HG02973 (cell line): Measurements from ENCODE around the gene OGFOD3.
"Not testable (repeated sequence)": the region's sequence is repeated elsewhere in the genome, so short reads cannot be mapped to it uniquely, and the experiment has no call there.

Experiments used
- ATAC-seq: cut with Tn5 transposase; IDR thresholded peaks from one replicate; pipeline ENCODE4 v1.9.1; 2021; ENCODE audit warnings: moderate library complexity; ENCODE audit not compliant: unreplicated experiment

Gene OGFOD3

DNA sequence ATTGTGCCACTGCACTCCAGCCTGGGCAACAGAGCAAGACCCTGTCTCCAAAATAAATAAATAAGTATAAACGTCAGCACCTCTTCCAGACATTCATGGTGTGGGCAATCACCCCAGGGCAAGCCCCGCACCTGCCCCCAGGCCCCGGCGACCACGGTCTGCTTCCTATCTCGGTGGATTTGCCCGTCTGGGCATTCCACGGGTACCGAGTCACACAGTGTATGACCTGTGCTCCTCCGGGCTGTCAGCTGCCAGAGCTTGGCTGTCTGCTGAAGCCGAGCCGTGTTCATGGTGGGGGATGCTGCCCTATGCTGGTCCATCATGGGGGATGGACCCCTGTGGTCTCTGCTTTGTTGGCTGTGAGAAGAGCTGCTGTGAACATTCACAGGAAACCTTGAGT, 16.7 kb upstream of the OGFOD3 start:
- ATAC-seq, result no peak

GRCh38 chr17:82434216-82434565, 15.8 kb upstream of the OGFOD3 start:
- no peak for ATAC-seq

DNA sequence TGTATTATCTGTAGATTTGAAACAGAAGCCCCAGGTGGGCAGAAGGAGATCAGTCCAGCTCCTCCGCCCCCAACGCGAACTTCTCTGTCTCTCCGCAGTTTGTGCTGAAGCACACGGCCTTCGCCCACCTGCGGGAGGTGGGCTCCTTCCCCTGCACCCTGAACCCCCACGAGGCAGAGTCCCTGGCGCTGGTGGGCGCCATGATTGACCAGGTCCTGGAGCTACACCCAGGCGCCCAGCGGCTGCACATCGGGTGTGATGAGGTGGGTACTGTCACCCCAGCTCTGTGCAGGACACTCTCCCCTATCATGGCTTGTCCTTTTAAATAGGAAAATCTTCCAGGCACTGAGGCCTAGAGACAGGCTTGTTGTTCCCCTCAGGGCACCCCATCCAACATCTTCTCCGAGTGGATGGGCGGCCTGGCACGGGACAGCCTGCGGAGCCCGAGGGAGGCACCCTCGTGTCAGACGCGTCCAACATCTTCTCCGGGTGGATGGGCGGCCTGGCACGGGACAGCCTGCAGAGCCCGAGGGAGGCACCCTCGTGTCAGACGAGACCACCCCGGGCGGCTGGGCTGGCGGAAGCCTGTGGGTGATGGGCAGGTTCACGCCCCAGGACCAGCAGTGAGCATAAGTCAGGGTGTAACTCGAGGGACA, 15.3 kb upstream of the OGFOD3 start:
- ATAC-seq, result no peak

DNA sequence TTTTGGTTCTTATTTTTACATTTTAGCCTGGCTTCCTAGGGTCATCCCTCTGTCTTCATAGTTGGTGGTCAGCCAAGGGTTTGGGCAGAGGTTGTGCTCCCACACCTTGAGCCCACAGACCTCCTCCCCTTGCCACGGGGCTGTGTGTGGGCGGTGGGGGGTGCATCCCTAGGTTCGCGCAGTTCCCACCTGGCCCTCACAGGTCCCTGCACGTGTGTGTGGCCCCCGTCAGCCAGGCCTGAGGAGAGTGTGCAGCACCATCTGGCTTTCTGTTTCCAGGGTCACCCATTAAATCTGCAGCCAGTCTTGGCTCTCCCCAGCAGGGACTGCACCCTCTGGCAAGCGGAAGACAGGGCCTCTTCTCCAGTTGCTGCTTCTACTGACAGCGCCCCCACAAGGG, 13.6 kb upstream of the OGFOD3 start:
- ATAC-seq, result no peak

GRCh38 chr17:82429824-82430223, 11.4 kb upstream of the OGFOD3 start:
- no peak for ATAC-seq

DNA sequence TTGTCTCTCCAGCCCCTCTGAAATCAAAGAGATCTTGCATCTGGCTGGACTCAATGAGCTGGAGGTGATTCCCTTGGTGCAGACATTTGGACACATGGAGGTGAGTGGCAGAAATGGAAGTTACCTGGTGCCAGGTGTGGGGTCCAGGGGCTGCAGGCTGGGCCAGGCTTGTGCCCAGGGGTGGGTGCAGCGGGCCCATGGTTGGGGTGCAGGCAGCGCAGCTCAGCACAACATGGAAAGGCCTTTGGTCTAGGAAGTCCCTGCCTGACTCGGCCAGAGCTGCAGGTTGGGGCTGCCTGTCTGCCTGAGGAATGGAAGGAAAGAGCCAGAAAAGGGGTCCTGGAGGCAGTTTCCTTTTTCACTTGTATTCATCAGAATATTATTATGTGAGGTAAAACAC, 10.2 kb upstream of the OGFOD3 start:
- no peak for ATAC-seq

GRCh38 chr17:82424863-82425159, 6.4 kb upstream of the OGFOD3 start:
- no peak for ATAC-seq

GRCh38 chr17:82424001-82424862, 5.8 kb upstream of the OGFOD3 start:
- no peak for ATAC-seq

- no peak for ATAC-seq
Measured at GRCh38 chr17:82419540-82419939, 1.2 kb upstream of the OGFOD3 start.

GRCh38 chr17:82416771-82417170, 1.6 kb downstream of the OGFOD3 start:
- ATAC-seq, result no peak

GRCh38 chr17:82416264-82416663, 2.1 kb downstream of the OGFOD3 start:
- no peak for ATAC-seq

GRCh38 chr17:82415786-82416185, 2.6 kb downstream of the OGFOD3 start:
- ATAC-seq, result no peak

- no peak for ATAC-seq
Measured at GRCh38 chr17:82415336-82415735, 3.0 kb downstream of the OGFOD3 start.

DNA sequence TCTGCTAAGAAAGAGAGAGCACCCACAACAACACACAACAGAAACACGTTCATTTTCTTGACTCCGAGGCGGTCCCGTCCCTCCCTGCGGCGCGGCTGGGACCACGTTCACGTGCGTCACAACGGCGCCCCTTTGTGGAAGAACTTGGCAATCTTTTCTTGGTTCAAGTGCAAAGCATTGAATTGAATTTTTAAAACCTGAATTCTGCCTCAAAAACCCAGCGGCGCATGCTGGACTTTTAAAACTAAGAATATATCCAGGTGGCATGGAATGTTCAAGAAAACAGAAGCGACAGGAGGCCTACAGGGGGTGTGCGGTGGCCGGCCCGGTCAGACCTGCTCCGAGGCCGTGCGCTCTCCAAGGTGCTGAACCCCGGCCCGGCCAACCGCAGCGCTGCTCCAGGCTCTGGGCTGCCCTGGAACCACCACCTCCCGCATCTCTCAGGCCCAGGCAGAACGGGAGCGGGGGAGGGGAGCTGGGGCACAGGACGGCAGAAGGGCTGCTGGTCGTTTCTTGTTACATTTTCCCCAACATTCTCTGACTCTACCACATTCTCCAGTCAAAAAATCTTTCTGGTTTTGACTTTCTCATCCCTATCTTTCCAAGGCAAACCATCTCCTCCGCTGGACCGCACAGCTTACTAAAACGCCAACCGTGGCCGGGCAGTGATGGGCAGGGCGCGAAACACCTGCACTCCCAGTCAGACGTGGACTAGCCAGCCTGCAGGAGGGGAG, 3.7 kb downstream of the OGFOD3 start:
- ATAC-seq, result no peak

- no peak for ATAC-seq
Measured at GRCh38 chr17:82412535-82413520, 5.6 kb downstream of the OGFOD3 start.

DNA sequence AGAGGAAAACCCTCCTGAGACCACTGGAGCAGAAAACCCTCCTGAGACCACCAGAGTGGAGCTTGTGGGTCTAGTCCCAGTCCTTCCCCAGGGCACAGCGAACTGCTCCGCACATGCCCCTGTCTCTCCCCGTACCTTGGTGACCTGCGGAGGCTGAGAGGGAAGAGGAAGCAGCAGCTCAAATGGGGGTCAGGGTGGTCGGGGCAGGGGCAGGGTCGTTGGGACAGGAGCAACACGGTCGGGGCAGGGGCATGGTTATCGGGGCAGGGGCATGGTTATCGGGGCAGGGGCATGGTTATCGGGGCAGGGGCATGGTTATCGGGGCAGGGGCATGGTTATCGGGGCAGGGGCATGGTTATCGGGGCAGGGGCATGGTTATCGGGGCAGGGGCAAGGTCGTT, 6.3 kb downstream of the OGFOD3 start:
- ATAC-seq, result not testable (repeated sequence)

- ATAC-seq, result no peak
Measured at GRCh38 chr17:82411396-82412053, 6.9 kb downstream of the OGFOD3 start.

GRCh38 chr17:82410014-82410716, 8.2 kb downstream of the OGFOD3 start:
- no peak for ATAC-seq

DNA sequence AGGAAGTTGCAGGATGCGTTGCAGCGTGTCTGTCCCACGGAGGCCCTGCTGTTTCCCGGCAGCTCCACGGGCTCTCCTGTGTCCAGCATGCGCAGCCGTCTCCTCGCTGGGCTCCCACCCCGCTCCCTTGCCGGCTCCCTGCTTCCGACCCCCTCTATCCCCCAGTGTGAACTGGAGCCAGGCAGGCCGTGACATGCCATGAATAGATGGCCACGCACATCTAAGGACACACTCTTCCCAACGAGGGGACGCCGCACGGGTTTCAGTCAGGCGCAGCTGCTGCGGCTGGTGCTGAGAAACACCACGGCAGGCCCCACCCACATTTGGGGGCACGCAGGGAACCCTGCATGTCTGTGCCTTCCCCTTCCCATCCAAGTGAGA, 9.5 kb downstream of the OGFOD3 start:
- ATAC-seq, result no peak
